Heart left ventricle (tissue), 16 donors: ENCODE data around the gene NACC2. TPM values are rescaled to one million over a fixed set of nuclear protein-coding genes. Genes with fewer than 3 reads are reported as not detected.

Experiments used
- ATAC-seq, 4 donors: fragments of 200-7000 bp; cut with Tn5 transposase; one replicate each; pipeline ENCODE4 v1.9.1; 2020 to 2022; ENCODE audit warnings: moderate library complexity in 4 of 4, mild to moderate bottlenecking in 3 of 4, moderate number of reproducible peaks in 1 of 4
- DNase-seq, 5 donors: peaks; one replicate each; pipeline ENCODE4 v3.0.0-alpha.2; 2020
- H3K27ac ChIP-seq, 12 donors: fragments of 200-600 bp; sonication (generic) in 4 of 12; one replicate each; pipeline versions ENCODE4 v1.5.0 to v1.8.0; 2016 to 2022; ENCODE audit warnings: mild to moderate bottlenecking in 2 of 12
- H3K27me3 ChIP-seq, 9 donors: fragments of 200-600 bp; sonication (generic) in 2 of 9; one replicate each; pipeline versions ENCODE4 v1.5.1 to v1.8.0; 2016 to 2022; ENCODE audit warnings: mild to moderate bottlenecking in 3 of 9
- H3K36me3 ChIP-seq, 9 donors: fragments of 200-600 bp; sonication (generic) in 2 of 9; one replicate each; pipeline versions ENCODE4 v1.5.0 to v1.8.0; 2018 to 2022; ENCODE audit warnings: mild to moderate bottlenecking in 2 of 9
- H3K4me1 ChIP-seq, 12 donors: fragments of 200-600 bp; sonication (generic) in 4 of 12; one replicate each; pipeline versions ENCODE4 v1.5.0 to v1.8.0; 2016 to 2022; ENCODE audit warnings: mild to moderate bottlenecking in 3 of 12
- H3K4me3 ChIP-seq, 12 donors: fragments of 200-600 bp; sonication (generic) in 4 of 12; one replicate each; pipeline versions ENCODE4 v1.5.0 to v1.8.0; 2017 to 2022; ENCODE audit warnings: mild to moderate bottlenecking in 9 of 12, moderate library complexity in 4 of 12
- H3K9me3 ChIP-seq, 12 donors: fragments of 200-600 bp; sonication (generic) in 4 of 12; one replicate each; pipeline versions ENCODE4 v1.5.0 to v1.8.0; 2016 to 2022; ENCODE audit warnings: mild to moderate bottlenecking in 1 of 12
- CTCF ChIP-seq, 12 donors: fragments of 200-600 bp; sonication (generic) in 4 of 12; IDR thresholded peaks; one replicate each; pipeline versions ENCODE4 v1.5.0 to v1.8.0; 2018 to 2022; ENCODE audit warnings: antibody characterized with exemption in 12 of 12, mild to moderate bottlenecking in 5 of 12
- POLR2A ChIP-seq, 2 donors: fragments of 450-650 bp; IDR thresholded peaks; one replicate each; pipeline ENCODE4 v1.6.1; 2017; ENCODE audit warnings: antibody characterized with exemption in 2 of 2, mild to moderate bottlenecking in 2 of 2, moderate library complexity in 2 of 2
- WGBS, 4 donors: extraction: QIAGEN DNeasy Blood & Tissue Kit in 2 of 4; methylation state at CpG; one replicate each; pipeline versions ENCODE4 v1.1.5 to v1.1.7; 2013 to 2018; 5-methylcytosine and 5-hydroxymethylcytosine counted together
- intact Hi-C, 10 donors: fragments of 100-400 bp; cut with DNase I; formaldehyde crosslinking; loops; one replicate each; pipeline versions ENCODE4 v1.11.1 to v1.14.2; 2022
- polyA plus RNA-seq, 2 donors: library from polyadenylated mRNA; stranded (reverse); fragments of 200-250 nt; gene quantifications; one replicate each; pipeline ENCODE4 v1.2.3, GENCODE V29; 2013
- total RNA-seq, 9 donors: library from RNA; depleted of rRNA in 2 of 9; stranded (reverse); fragments of >200 nt in 2 of 9; fragmentation: NEBNext Ultra II Directional in 3 of 9; extraction: Animal tissue kit (Norgen Biotek cat#: 25700) in 3 of 9; gene quantifications; one replicate each; pipeline versions ENCODE4 v1.1.0 to v1.2.4, GENCODE V29; 2016 to 2023
- donor health status: ischemic (EF 13 %, LVEDD 7.1; RV severe dilation, severe dysfunction).
- donor health status: healthy with polysubstance abuse.
- donor health status: DM: no; HTN: yes; CAD: no.
- donor health status: DM: no; HTN: no; CAD: no.
- donor health status: ischemic (EF 25% LVEDD 6.9; RV normal size, moderate dysfunction).
- donor health status: ischemic (EF 25% LVEDD 5.7; RV mildly dilated, moderate dysfunction).
- donor health status: healthy.
- donor health status: DM: yes; HTN: yes; CAD: no.
- donor health status: ischemic (EF 35%, LVEDD 5.7; RV mildly dilated, moderate dysfunction).
- donor health status: nonischemic (EF 11% LVEDD 7.7; RV severe dilation, severe dysfunction).
- donor health status: DM: yes; HTN: yes; CAD: no.
- donor health status: PGD.
- donor health status: ischemic (EF 29% LVEDD 5.4; RV normal size, mild dysfunction).
- donor health status: nonischemic (EF 23%, LVEDD 6.1; RV moderate dilation, normal function).

The NACC2 gene
- total and polyA plus RNA-seq, 11 donors, result 17.9 to 66.5 (median 47.4) TPM

GRCh38 chr9:136010176-136010575 lies 84.9 kb downstream of the NACC2 start:
- TF ChIP-seq POLR2A (IDR thresholded peaks at IDR 0.05) (no peak), CTCF (IDR thresholded peaks at IDR 0.05) (no peak)
- Histone ChIP-seq H3K27ac (peak overlapping the region in 7 of 12 donors; percentile 61 to 83 (median 77)), H3K36me3 (peaks cover 0 to 38% (median 23%) of the 10 kb centered on the region in 9 donors), H3K27me3 (no peaks in the 10 kb centered on the region), H3K4me3 (no peak overlapping the region), H3K9me3 (no peaks in the 10 kb centered on the region), H3K4me1 (peaks cover 8 to 37% (median 23%) of the 10 kb centered on the region in 12 donors)
- intact Hi-C loops, result loop anchor here in 2 of 10 donors (5.0 kb wide), 2 partner anchors 42 to 97 kb away; no protein-coding TSS in a partner anchor
- no peak for ATAC-seq
- DNase-seq, result peak in 2 of 5 donors; percentile 22 to 51
- 92 to 97% (median 94%) methylated on average over 15 to 17 of the region's 17 CpGs for WGBS, 4 donors

GRCh38 chr9:136009516-136009915 lies 85.6 kb downstream of the NACC2 start:
- Histone ChIP-seq H3K36me3 (peaks cover 0 to 36% (median 23%) of the 10 kb centered on the region in 9 donors), H3K27ac (peak overlapping the region in 1 of 12 donors; percentile 6), H3K4me1 (peaks cover 8 to 37% (median 23%) of the 10 kb centered on the region in 12 donors), H3K27me3 (no peaks in the 10 kb centered on the region), H3K9me3 (no peaks in the 10 kb centered on the region), H3K4me3 (no peak overlapping the region)
- peak in 1 of 5 donors; percentile 49 for DNase-seq
- ATAC-seq, result no peak
- no peak for TF ChIP-seq CTCF (IDR thresholded peaks at IDR 0.05)
- WGBS, 4 donors, result 91 to 95% (median 91%) methylated on average over 8 to 16 of the region's 16 CpGs
- intact Hi-C loops, result no loop called here

GRCh38 chr9:136008693-136008997 lies 86.4 kb downstream of the NACC2 start:
- H3K4me3 ChIP-seq, result no peak overlapping the region
- peak in 1 of 5 donors; percentile 38 for DNase-seq
- TF ChIP-seq POLR2A (IDR thresholded peaks at IDR 0.05) (no peak), CTCF (IDR thresholded peaks at IDR 0.05) (no peak)
- WGBS, 4 donors, result 77 to 87% (median 83%) methylated on average over 21 of the region's 21 CpGs
- no peaks in the 10 kb centered on the region for H3K27me3 ChIP-seq
- ATAC-seq, result peak in 1 of 4 donors; percentile 3
- peaks cover 11 to 45% (median 28%) of the 10 kb centered on the region in 12 donors for H3K4me1 ChIP-seq
- H3K27ac ChIP-seq, result peak overlapping the region in 4 of 12 donors; percentile 6 to 71 (median 57)
- intact Hi-C loops, result no loop called here
- H3K9me3 ChIP-seq, result no peaks in the 10 kb centered on the region
- H3K36me3 ChIP-seq, result peaks cover 0 to 35% (median 22%) of the 10 kb centered on the region in 9 donors

- intact Hi-C loops, result no loop called here
- peak overlapping the region in 6 of 12 donors; percentile 29 to 71 (median 46) for H3K27ac ChIP-seq
- H3K36me3 ChIP-seq, result peaks cover 0 to 31% (median 18%) of the 10 kb centered on the region in 9 donors
These were observed 87.0 kb downstream of the NACC2 start for GRCh38 chr9:136007934-136008692.

More at GRCh38 chr9:136007934-136008692, 87.0 kb downstream of the NACC2 start:
- ATAC-seq (peak in 1 of 4 donors; percentile 10), DNase-seq (peak in 1 of 5 donors; percentile 45)
- TF ChIP-seq CTCF (IDR thresholded peaks at IDR 0.05), result no peak
- TF ChIP-seq POLR2A (IDR thresholded peaks at IDR 0.05), result no peak
- 72 to 88% (median 75%) methylated on average over 17 to 24 of the region's 24 CpGs for WGBS, 4 donors
- Histone ChIP-seq H3K9me3 (no peaks in the 10 kb centered on the region), H3K4me3 (no peak overlapping the region), H3K27me3 (no peaks in the 10 kb centered on the region), H3K4me1 (peaks cover 16 to 45% (median 30%) of the 10 kb centered on the region in 12 donors)
